ENCODE measurements around the gene TAOK3. TPM values are rescaled to one million over a fixed set of nuclear protein-coding genes. Genes with fewer than 3 reads are reported as not detected.

The TAOK3 gene
- total RNA-seq, 3 donors from 2014 or later (not counting 1 experiment from before 2014, with no cell fraction given) = 155 to 166 (median 157) TPM

DNA sequence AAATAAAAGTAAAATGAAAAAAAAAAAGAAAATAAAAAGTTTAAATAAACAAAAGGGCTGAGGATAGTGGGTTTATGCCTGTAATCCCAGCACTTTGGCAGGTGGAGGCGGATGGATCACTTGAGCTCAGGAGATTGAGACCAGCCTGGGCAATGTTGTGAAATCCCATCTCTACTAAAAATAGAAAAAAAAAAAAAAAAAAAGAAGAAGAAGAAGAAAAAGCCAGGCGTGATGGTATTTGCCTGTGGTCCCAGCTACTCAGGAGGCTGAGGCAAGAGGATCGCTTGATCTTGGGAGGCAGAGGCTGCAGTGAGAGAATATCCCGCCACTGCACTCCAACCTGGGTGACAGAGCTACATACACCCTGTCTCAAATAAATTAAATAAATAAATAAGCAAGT, 3.9 kb downstream of the TAOK3 start:
- Histone ChIP-seq H3K27ac (ENCODE audit: low read length) (no peak overlapping the region), H3K27me3 (ENCODE audit: control insufficient read depth, insufficient read depth, low read length) (no peaks in the 10 kb centered on the region), H3K9me3 (ENCODE audit: control insufficient read depth, insufficient read depth, low read length) (no peaks in the 10 kb centered on the region), H3K4me1 (ENCODE audit: control insufficient read depth, insufficient read depth, low read length) (peaks cover 19% of the 10 kb centered on the region), H3K4me3 (ENCODE audit: low read length) (no peak overlapping the region), H3K36me3 (ENCODE audit: control insufficient read depth, insufficient read depth, low read length) (no peaks in the 10 kb centered on the region)
- Mint-ChIP-seq H3K27ac (no peak overlapping the region), H3K27me3 (ENCODE audit: low read depth in 2 of 2) (peaks cover 0 to 3% of the 10 kb centered on the region in 2 donors), H3K9me3 (no peaks in the 10 kb centered on the region), H3K4me3 (no peak overlapping the region), H3K4me1 (peaks cover 24 to 62% of the 10 kb centered on the region in 2 donors), H3K36me3 (no peaks in the 10 kb centered on the region)
- ATAC-seq = no peak
- 83% methylated on average over 1 of the region's 4 CpGs for WGBS (ENCODE audit: insufficient coverage)
- intact Hi-C loops (cut with micrococcal nuclease) = no loop called here
- DNase-seq = no peak
- TF ChIP-seq, protein P1, sequence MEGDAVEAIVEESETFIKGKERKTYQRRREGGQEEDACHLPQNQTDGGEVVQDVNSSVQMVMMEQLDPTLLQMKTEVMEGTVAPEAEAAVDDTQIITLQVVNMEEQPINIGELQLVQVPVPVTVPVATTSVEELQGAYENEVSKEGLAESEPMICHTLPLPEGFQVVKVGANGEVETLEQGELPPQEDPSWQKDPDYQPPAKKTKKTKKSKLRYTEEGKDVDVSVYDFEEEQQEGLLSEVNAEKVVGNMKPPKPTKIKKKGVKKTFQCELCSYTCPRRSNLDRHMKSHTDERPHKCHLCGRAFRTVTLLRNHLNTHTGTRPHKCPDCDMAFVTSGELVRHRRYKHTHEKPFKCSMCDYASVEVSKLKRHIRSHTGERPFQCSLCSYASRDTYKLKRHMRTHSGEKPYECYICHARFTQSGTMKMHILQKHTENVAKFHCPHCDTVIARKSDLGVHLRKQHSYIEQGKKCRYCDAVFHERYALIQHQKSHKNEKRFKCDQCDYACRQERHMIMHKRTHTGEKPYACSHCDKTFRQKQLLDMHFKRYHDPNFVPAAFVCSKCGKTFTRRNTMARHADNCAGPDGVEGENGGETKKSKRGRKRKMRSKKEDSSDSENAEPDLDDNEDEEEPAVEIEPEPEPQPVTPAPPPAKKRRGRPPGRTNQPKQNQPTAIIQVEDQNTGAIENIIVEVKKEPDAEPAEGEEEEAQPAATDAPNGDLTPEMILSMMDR (IDR thresholded peaks at IDR 0.05) = no peak

DNA sequence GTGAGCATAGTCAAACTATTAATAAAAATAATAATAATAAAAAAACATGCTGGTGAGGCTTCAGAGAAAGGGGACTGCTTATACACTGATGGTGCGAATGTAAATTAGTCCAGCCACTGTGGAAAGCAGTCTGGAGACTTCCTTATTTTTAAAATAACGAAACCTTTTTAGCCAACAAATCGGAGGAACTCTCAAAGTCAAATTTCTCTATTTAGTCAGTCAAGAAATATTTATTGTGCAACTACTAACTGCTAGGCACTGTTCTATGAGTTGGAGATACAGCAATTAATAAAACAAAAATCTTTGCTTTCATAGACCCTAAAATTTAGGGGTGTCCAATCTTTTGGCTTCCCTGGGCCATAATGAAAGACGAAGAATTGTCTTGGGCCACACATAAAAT, 10.8 kb downstream of the TAOK3 start:
- peaks cover 6% of the 10 kb centered on the region for H3K4me1 ChIP-seq (ENCODE audit: control insufficient read depth, insufficient read depth, low read length)
- H3K36me3 ChIP-seq (ENCODE audit: control insufficient read depth, insufficient read depth, low read length) = no peaks in the 10 kb centered on the region
- no peak overlapping the region for H3K4me3 ChIP-seq (ENCODE audit: low read length)
- no peak overlapping the region for H3K27ac ChIP-seq (ENCODE audit: low read length)
- H3K27me3 ChIP-seq (ENCODE audit: control insufficient read depth, insufficient read depth, low read length) = no peaks in the 10 kb centered on the region
- H3K36me3 Mint-ChIP-seq = no peaks in the 10 kb centered on the region
- H3K4me1 Mint-ChIP-seq = peaks cover 38 to 55% of the 10 kb centered on the region in 2 donors
- no peak overlapping the region for H3K27ac Mint-ChIP-seq
- 90% methylated on average over 4 of the region's 4 CpGs for WGBS (ENCODE audit: insufficient coverage)
- no peak overlapping the region for H3K4me3 Mint-ChIP-seq
- intact Hi-C loops (cut with micrococcal nuclease) = no loop called here
- no peaks in the 10 kb centered on the region for H3K9me3 Mint-ChIP-seq
- no peaks in the 10 kb centered on the region for H3K27me3 Mint-ChIP-seq (ENCODE audit: low read depth in 2 of 2)
- H3K9me3 ChIP-seq (ENCODE audit: control insufficient read depth, insufficient read depth, low read length) = no peaks in the 10 kb centered on the region
- ATAC-seq (no peak), DNase-seq (no peak)
- TF ChIP-seq, protein P1 (IDR thresholded peaks at IDR 0.05) = no peak

DNA sequence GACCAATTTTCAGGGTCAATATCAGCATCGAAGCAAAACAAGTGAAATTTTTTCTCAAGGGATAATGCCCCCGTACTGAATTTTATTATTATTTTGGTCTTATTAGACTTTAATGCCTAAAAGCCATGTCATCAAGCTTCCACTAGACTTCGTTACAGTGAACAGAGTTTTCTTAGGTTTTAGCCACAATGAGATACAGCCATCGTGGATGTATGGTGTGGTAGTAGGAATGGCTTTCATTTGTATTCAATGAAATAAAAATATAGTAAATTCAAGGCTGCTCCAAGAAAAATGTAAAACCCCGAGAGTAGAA, 11.7 kb downstream of the TAOK3 start:
- H3K27ac Mint-ChIP-seq = peak overlapping the region in 1 of 2 donors; percentile 90
- Histone ChIP-seq H3K4me1 (ENCODE audit: control insufficient read depth, insufficient read depth, low read length) (peaks cover 14% of the 10 kb centered on the region), H3K36me3 (ENCODE audit: control insufficient read depth, insufficient read depth, low read length) (no peaks in the 10 kb centered on the region), H3K27ac (ENCODE audit: low read length) (no peak overlapping the region), H3K4me3 (ENCODE audit: low read length) (no peak overlapping the region), H3K27me3 (ENCODE audit: control insufficient read depth, insufficient read depth, low read length) (no peaks in the 10 kb centered on the region), H3K9me3 (ENCODE audit: control insufficient read depth, insufficient read depth, low read length) (no peaks in the 10 kb centered on the region)
- no peaks in the 10 kb centered on the region for H3K9me3 Mint-ChIP-seq
- peaks cover 41 to 63% of the 10 kb centered on the region in 2 donors for H3K4me1 Mint-ChIP-seq
- H3K27me3 Mint-ChIP-seq (ENCODE audit: low read depth in 2 of 2) = no peaks in the 10 kb centered on the region
- 96% methylated on average over 4 of the region's 5 CpGs for WGBS (ENCODE audit: insufficient coverage)
- ATAC-seq (no peak), DNase-seq (no peak)
- no peak overlapping the region for H3K4me3 Mint-ChIP-seq
- intact Hi-C loops (cut with micrococcal nuclease) = no loop called here
- H3K36me3 Mint-ChIP-seq = no peaks in the 10 kb centered on the region
- TF ChIP-seq, protein P1 (IDR thresholded peaks at IDR 0.05) = no peak

DNA sequence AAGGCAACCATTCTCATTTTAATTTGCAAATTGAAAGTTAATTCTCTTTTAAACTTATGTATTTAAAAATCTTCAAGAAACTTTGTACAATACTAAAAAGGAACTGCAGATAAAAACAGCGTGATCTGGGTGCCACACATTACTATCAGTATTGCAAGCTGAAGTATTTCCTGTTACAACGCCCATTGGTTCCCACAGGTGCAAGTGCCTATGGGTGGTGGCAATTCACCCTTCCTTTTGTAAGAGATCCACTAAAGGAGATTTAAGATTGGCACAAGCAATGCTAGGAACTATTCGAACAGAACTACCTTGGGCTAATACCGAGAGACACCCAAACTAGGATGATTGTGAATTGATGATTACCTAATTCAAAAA, 13.2 kb downstream of the TAOK3 start:
- peaks cover 18% of the 10 kb centered on the region for H3K4me1 ChIP-seq (ENCODE audit: control insufficient read depth, insufficient read depth, low read length)
- no peaks in the 10 kb centered on the region for H3K36me3 Mint-ChIP-seq
- no peaks in the 10 kb centered on the region for H3K9me3 ChIP-seq (ENCODE audit: control insufficient read depth, insufficient read depth, low read length)
- no peaks in the 10 kb centered on the region for H3K36me3 ChIP-seq (ENCODE audit: control insufficient read depth, insufficient read depth, low read length)
- H3K4me3 ChIP-seq (ENCODE audit: low read length) = peak overlapping the region; percentile 73
- H3K27ac ChIP-seq (ENCODE audit: low read length) = peak overlapping the region; percentile 85
- peak overlapping the region; percentile 96 for H3K4me3 Mint-ChIP-seq
- ATAC-seq = peak; percentile 56 to 80 (median 70)
- peak in 1 of 2 donors; percentile 69 for DNase-seq
- 0% methylated on average over 3 of the region's 4 CpGs for WGBS (ENCODE audit: insufficient coverage)
- H3K27ac Mint-ChIP-seq = peak overlapping the region; percentile 90 to 91
- H3K9me3 Mint-ChIP-seq = no peaks in the 10 kb centered on the region
- TF ChIP-seq, protein P1 (IDR thresholded peaks at IDR 0.05) = no peak
- no peaks in the 10 kb centered on the region for H3K27me3 ChIP-seq (ENCODE audit: control insufficient read depth, insufficient read depth, low read length)
- H3K27me3 Mint-ChIP-seq (ENCODE audit: low read depth in 2 of 2) = no peaks in the 10 kb centered on the region
- intact Hi-C loops (cut with micrococcal nuclease) = loop anchor here (5.0 kb wide), 1 partner anchor 52 kb away; no protein-coding TSS in a partner anchor
- H3K4me1 Mint-ChIP-seq = peaks cover 52 to 67% of the 10 kb centered on the region in 2 donors

All from natural killer cell (primary cell).